Body of pancreas (tissue), 4 donors: Measurements from ENCODE around the gene RELB. TPM values are rescaled to one million over a fixed set of nuclear protein-coding genes. Genes with fewer than 3 reads are reported as not detected.

Experiments
- ATAC-seq: fragments of 150-250 bp; one replicate; pipeline ENCODE4 v1.9.1; 2016
- DNase-seq, 4 donors: peaks; one replicate each; pipeline ENCODE4 v3.0.0-alpha.2; 2019
- H3K27ac ChIP-seq, 4 donors: fragments of 200-600 bp; sonication (generic); 1 replicate in 3 of 4; 2 replicates in 1 of 4; pipeline versions ENCODE4 v1.5.1 to v1.6.1; 2016 to 2019; ENCODE audit warnings: mild to moderate bottlenecking in 1 of 4, mixed read lengths in 1 of 4, moderate library complexity in 1 of 4
- H3K27me3 ChIP-seq, 2 donors: fragments of 200-600 bp; sonication (generic); one replicate each; pipeline ENCODE4 v1.6.0; 2016; ENCODE audit warnings: mild to moderate bottlenecking in 1 of 2
- H3K36me3 ChIP-seq, 2 donors: fragments of 200-600 bp; sonication (generic); replicated peaks in 1 of 2; 2 replicates each; pipeline ENCODE4 v1.5.1; 2016; ENCODE audit warnings: low read depth in 2 of 2; ENCODE audit not compliant: insufficient read depth in 1 of 2
- H3K4me1 ChIP-seq: fragments of 200-600 bp; sonication (generic); one replicate; pipeline ENCODE4 v1.6.0; 2016
- H3K4me3 ChIP-seq, 2 donors: fragments of 200-600 bp; sonication (generic); 1 replicate in 1 of 2; 2 replicates in 1 of 2; pipeline ENCODE4 v1.5.1; 2016 to 2019
- H3K9me3 ChIP-seq, 3 donors: fragments of 200-600 bp; sonication (generic); 1 replicate in 2 of 3; 2 replicates in 1 of 3; pipeline ENCODE4 v1.5.1; 2016
- CTCF ChIP-seq, 7 experiments: fragments of 450-650 bp in 4 of 7; fragments of 200-600 bp in 3 of 7; sonication (generic) in 3 of 7; IDR thresholded peaks; one replicate each; pipeline ENCODE4 v1.5.1; 2016 to 2019; ENCODE audit warnings: antibody characterized with exemption in 7 of 7
- POLR2A ChIP-seq, 3 donors: fragments of 450-650 bp; IDR thresholded peaks; one replicate each; pipeline ENCODE4 v1.6.1; 2016; ENCODE audit warnings: antibody characterized with exemption in 3 of 3, mild to moderate bottlenecking in 2 of 3
- WGBS, 2 donors: methylation state at CpG; one replicate each; pipeline ENCODE4 v1.1.5; 2017; 5-methylcytosine and 5-hydroxymethylcytosine counted together
- intact Hi-C: fragments of 100-400 bp; cut with DNase I; formaldehyde crosslinking; loops from one replicate; pipeline ENCODE4 v1.15.1; 2023
- total RNA-seq, 2 donors: library from RNA; depleted of rRNA; stranded (reverse); fragments of >200 nt; gene quantifications; one replicate each; pipeline ENCODE4 v1.1.0, GENCODE V29; 2016

The RELB gene
- total RNA-seq, 2 donors from 2014 or later, result 8.9 to 11.9 TPM

GRCh38 chr19:45005787-45006186 is 4.5 kb downstream of the RELB start:
- Histone ChIP-seq H3K4me1 (peaks cover 13% of the 10 kb centered on the region), H3K9me3 (no peaks in the 10 kb centered on the region), H3K27me3 (no peaks in the 10 kb centered on the region), H3K4me3 (no peak overlapping the region), H3K27ac (no peak overlapping the region), H3K36me3 (peaks cover 0 to 5% of the 10 kb centered on the region in 2 donors)
- WGBS, 2 donors, result 81 to 88% methylated on average over 8 of the region's 9 CpGs
- TF ChIP-seq POLR2A (IDR thresholded peaks at IDR 0.05) (no peak), CTCF (IDR thresholded peaks at IDR 0.05) (no peak)
- intact Hi-C loops, result no loop called here
- DNase-seq (no peak), ATAC-seq (no peak)

- H3K4me1 ChIP-seq, result no peaks in the 10 kb centered on the region
- peaks cover 0 to 11% of the 10 kb centered on the region in 2 donors for H3K36me3 ChIP-seq
- ATAC-seq (no peak), DNase-seq (no peak)
- 70% methylated on average over 3 to 10 of the region's 10 CpGs for WGBS, 2 donors
- H3K27me3 ChIP-seq, result no peaks in the 10 kb centered on the region
- intact Hi-C loops, result no loop called here
- no peak overlapping the region for H3K27ac ChIP-seq
- TF ChIP-seq POLR2A (IDR thresholded peaks at IDR 0.05) (no peak), CTCF (IDR thresholded peaks at IDR 0.05) (no peak)
- H3K4me3 ChIP-seq, result no peak overlapping the region
- H3K9me3 ChIP-seq, result no peaks in the 10 kb centered on the region
Observed at GRCh38 chr19:45008552-45008951, 7.3 kb downstream of the RELB start.

DNA sequence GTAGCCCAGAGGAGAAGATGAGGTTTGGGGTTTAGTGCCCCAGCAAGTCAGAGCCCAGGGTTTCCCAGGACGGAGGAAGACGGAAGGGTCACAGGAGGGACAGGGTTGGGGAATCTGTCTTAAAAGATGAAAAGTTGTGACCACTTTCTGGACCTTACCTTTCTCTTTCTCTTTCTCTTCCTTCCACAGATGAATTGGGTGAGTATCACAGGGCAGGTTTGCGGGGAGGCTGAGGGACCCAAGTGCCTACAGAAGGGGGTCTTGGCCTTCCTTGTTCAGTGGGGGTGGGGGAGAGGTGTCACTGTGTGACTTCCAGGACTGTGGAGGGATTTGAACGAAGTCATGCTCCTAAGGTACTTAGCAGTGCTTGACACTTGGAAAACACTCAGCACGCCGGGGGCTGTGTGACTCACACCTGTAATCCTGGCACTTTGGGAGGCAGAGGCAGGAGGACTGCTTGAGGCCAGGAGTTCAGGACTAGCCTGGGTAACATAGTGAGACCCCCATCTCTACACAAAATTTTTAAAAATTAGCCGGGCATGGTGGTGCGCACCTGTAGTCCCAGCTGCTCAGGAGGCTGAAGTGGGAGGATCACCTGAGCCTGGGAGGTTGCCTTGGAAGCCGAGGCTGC is 8.5 kb downstream of the RELB start:
- DNase-seq (no peak), ATAC-seq (no peak)
- H3K9me3 ChIP-seq, result no peaks in the 10 kb centered on the region
- 90 to 97% methylated on average over 6 to 9 of the region's 9 CpGs for WGBS, 2 donors
- H3K36me3 ChIP-seq, result peaks cover 0 to 13% of the 10 kb centered on the region in 2 donors
- no peaks in the 10 kb centered on the region for H3K27me3 ChIP-seq
- intact Hi-C loops, result no loop called here
- no peak for TF ChIP-seq CTCF (IDR thresholded peaks at IDR 0.05)
- no peak for TF ChIP-seq POLR2A (IDR thresholded peaks at IDR 0.05)
- H3K4me3 ChIP-seq, result no peak overlapping the region
- no peaks in the 10 kb centered on the region for H3K4me1 ChIP-seq
- no peak overlapping the region for H3K27ac ChIP-seq

- no peaks in the 10 kb centered on the region for H3K9me3 ChIP-seq
- TF ChIP-seq CTCF (IDR thresholded peaks at IDR 0.05), result no peak
- no peak for TF ChIP-seq POLR2A (IDR thresholded peaks at IDR 0.05)
- DNase-seq, result no peak
- ATAC-seq, result no peak
- H3K27me3 ChIP-seq, result no peaks in the 10 kb centered on the region
- WGBS, 2 donors, result 65 to 68% methylated on average over 5 to 6 of the region's 6 CpGs
- H3K27ac ChIP-seq, result no peak overlapping the region
- H3K36me3 ChIP-seq, result peaks cover 0 to 13% of the 10 kb centered on the region in 2 donors
- intact Hi-C loops, result no loop called here
- no peak overlapping the region for H3K4me3 ChIP-seq
- H3K4me1 ChIP-seq, result no peaks in the 10 kb centered on the region
Observed at GRCh38 chr19:45010306-45010705, 9.0 kb downstream of the RELB start.

DNA sequence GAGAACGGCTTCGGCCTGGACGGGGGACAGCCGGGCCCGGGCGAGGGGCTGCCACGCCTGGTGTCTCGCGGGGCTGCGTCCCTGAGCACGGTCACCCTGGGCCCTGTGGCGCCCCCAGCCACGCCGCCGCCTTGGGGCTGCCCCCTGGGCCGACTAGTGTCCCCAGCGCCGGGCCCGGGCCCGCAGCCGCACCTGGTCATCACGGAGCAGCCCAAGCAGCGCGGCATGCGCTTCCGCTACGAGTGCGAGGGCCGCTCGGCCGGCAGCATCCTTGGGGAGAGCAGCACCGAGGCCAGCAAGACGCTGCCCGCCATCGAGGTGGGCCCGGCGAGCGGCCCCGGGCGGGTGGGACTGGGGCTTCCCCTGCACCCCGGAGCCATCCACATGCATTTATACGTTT is 10.7 kb downstream of the RELB start:
- Histone ChIP-seq H3K4me3 (no peak overlapping the region), H3K36me3 (peaks cover 0 to 13% of the 10 kb centered on the region in 2 donors), H3K27ac (no peak overlapping the region), H3K27me3 (no peaks in the 10 kb centered on the region), H3K4me1 (no peaks in the 10 kb centered on the region), H3K9me3 (no peaks in the 10 kb centered on the region)
- intact Hi-C loops, result no loop called here
- WGBS, 2 donors, result 93% methylated on average over 42 of the region's 42 CpGs; no CpG with 5 or more reads in 1 of the 2 donors
- TF ChIP-seq CTCF (IDR thresholded peaks at IDR 0.05) (no peak), POLR2A (IDR thresholded peaks at IDR 0.05) (no peak)
- ATAC-seq, result no peak
- DNase-seq, result no peak
